H7 (cell line): ENCODE data around the gene TMEM167B. TPM values are rescaled to one million over a fixed set of nuclear protein-coding genes. Genes with fewer than 3 reads are reported as not detected.
"Not testable (repeated sequence)": the region's sequence is repeated elsewhere in the genome, so short reads cannot be mapped to it uniquely, and the experiment has no call there.

Source experiments
- DNase-seq: peaks from one replicate; pipeline ENCODE4 v3.0.0; 2012
- H3K27me3 ChIP-seq: 2 replicates; pipeline ENCODE4 v1.6.0; 2011; ENCODE audit warnings: mild to moderate bottlenecking, low read length; ENCODE audit not compliant: control insufficient read depth, insufficient read depth
- H3K36me3 ChIP-seq: replicated peaks from 2 replicates; pipeline ENCODE4 v1.5.1; 2011; ENCODE audit warnings: low read length; ENCODE audit not compliant: control insufficient read depth, insufficient read depth
- H3K4me3 ChIP-seq: 2 replicates; pipeline ENCODE4 v1.5.1; 2011; ENCODE audit warnings: low read depth, mild to moderate bottlenecking, control low read depth, low read length, moderate library complexity; ENCODE audit not compliant: insufficient read depth
- total RNA-seq: library from RNA; depleted of rRNA; stranded (reverse); fragments of >200 nt; shearing (Covaris generic); gene quantifications from 2 replicates; pipeline ENCODE4 v1.2.3, GENCODE V29; 2014; rRNA removed

Gene TMEM167B
- total RNA-seq: 21.6 and 26.3 TPM in 2 replicates

DNA sequence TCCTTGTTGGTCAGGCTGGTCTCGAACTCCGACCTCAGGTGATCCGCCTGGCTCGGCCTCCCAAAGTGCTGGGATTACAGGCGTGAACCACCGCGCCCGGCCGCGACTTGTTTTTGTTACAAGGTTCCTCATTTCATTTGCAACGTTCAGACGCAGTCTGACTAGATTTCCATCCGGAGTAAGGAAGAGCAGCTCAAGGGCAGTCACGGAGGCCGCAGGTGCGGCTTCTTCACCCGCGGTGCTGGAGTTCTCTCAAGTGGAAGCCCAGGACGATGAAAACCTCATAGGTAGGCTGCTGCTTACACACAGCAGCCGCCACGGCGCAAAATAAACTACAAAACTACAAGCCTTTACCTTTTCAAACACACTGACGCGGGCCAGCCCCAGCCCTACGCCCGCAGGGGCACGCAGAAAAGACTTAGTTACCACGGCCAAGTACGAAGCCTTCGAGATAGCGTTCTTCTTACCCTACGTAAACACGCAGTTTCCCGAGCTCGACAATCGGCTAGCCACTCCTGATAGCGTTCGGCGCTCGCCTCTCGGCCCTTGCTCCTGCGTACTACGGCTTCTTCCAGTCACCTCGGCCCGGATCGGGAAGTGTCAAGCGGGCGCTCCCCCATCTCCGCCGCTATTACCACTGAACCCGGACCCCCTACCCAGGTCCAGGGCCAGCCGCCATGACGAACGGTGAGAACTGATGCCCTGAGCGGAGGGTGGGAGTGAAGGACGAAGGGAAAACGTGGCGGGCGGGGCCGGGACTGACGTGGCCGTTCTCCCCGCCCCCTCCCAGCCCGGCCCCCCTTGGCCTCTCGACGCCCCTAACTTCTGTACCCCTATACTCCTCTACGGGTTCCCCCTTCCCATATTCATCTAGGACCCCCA is at the start of gene TMEM167B:
Gene TMEM167B, plus strand, starts transcription at position 569 of the 882 bp plus-strand sequence. Its CDS starts 109 bp downstream, at position 678.
- peak; percentile 90 for DNase-seq
- no peaks in the 10 kb centered on the region for H3K27me3 ChIP-seq

GRCh38 chr1:109040989-109041620 is 49.5 kb upstream of the TMEM167B start:
- Histone ChIP-seq H3K27me3 (no peaks in the 10 kb centered on the region; the same call in 1 of the 2 replicates), H3K36me3 (no peaks in the 10 kb centered on the region), H3K4me3 (peak overlapping the region; percentile 98)
- peak; percentile 75 for DNase-seq

More for the DNA sequence above, at the start of gene TMEM167B:
- H3K4me3 ChIP-seq: peak within 1 kb of the TSS; percentile 79
- no peaks in the 10 kb centered on the region; the same call in 1 of the 2 replicates for H3K36me3 ChIP-seq

- no peaks in the 10 kb centered on the region for H3K36me3 ChIP-seq
- H3K4me3 ChIP-seq: peak within 1 kb of the TSS; percentile 98
- no peaks in the 10 kb centered on the region; the same call in 1 of the 2 replicates for H3K27me3 ChIP-seq
- DNase-seq: peak; percentile 99
Observed at GRCh38 chr1:109041621-109042468, 48.7 kb upstream of the TMEM167B start, which contains the start of gene WDR47. WDR47 (minus strand) TSS chr1:109042102; CDS start chr1:109023512, 18,590 bp downstream.

- no peaks in the 10 kb centered on the region for H3K36me3 ChIP-seq
- H3K27me3 ChIP-seq: no peaks in the 10 kb centered on the region
- no peak overlapping the region for H3K4me3 ChIP-seq
- DNase-seq: no peak
Observed at GRCh38 chr1:109045595-109045994, 45.0 kb upstream of the TMEM167B start.

- DNase-seq: no peak
- Histone ChIP-seq H3K4me3 (no peak overlapping the region), H3K27me3 (no peaks in the 10 kb centered on the region)
Observed at GRCh38 chr1:109046671-109047070, 43.9 kb upstream of the TMEM167B start.

DNA sequence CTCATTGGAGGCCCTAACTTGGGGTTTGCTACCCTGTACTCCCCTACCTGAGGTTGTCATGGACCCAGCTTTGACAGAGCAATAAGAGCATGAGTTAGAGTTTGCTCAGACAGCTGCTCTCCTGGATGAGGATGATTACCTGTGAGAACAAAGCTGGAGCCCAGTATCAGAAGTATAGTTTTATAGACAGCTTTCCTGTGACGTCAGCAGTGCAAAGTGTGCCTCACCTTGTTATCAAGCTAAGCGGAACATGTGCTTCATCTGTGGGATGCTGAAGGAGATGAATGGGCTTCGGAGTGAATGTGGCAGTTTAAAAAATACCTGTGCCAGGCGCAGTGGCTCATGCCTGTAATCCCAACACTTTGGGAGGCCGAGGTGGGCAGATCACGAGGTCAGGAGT is 43.2 kb upstream of the TMEM167B start:
- no peak overlapping the region for H3K4me3 ChIP-seq
- H3K36me3 ChIP-seq: no peaks in the 10 kb centered on the region
- H3K27me3 ChIP-seq: no peaks in the 10 kb centered on the region
- DNase-seq: no peak

More at GRCh38 chr1:109046671-109047070, 43.9 kb upstream of the TMEM167B start:
- no peaks in the 10 kb centered on the region for H3K36me3 ChIP-seq

DNA sequence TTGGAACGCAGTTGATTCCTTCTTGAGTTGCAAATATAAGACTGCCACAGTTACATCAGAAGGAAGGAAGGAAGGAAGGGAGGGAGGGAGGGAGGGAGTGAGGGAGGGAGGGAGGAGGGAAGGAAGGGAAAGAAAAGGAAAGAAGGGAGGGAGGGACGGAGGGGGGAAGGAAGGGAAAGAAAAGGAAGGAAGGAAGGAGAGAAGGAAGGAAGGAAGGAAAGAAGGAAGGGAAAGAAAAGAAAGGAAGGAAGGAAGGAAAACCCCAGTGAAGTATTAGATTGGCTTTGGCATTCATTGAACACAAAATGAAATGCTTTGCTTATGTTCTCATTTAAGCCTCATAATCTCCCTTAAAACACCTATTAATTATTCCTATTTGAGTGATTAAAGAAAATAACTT is 42.2 kb upstream of the TMEM167B start:
- Histone ChIP-seq H3K36me3 (no peaks in the 10 kb centered on the region), H3K4me3 (no peak overlapping the region), H3K27me3 (no peaks in the 10 kb centered on the region)
- no peak for DNase-seq

- Histone ChIP-seq H3K4me3 (no peak overlapping the region), H3K27me3 (no peaks in the 10 kb centered on the region), H3K36me3 (no peaks in the 10 kb centered on the region)
- DNase-seq: no peak
Observed at GRCh38 chr1:109050228-109050995, 40.2 kb upstream of the TMEM167B start.

DNA sequence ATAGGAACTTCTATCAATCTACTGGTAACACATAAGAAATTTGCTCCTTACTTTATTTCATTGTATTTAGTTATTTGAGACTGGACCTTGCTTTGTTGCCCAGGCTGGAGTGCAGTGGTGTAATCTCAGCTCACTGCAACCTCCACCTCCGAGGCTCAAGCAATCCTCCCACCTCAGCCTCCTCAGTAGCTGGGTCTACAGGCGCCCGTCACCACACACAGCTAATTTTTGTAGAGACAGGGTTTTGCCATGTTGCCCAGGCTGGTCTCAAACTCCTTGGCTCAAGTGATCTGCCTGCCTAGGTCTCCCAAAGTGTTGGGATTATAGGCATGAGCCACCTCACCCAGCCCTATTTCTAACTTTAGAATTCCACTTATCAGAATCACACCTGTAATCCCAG is 38.4 kb upstream of the TMEM167B start:
- not testable (repeated sequence) for H3K4me3 ChIP-seq, H3K27me3 ChIP-seq, DNase-seq, H3K36me3 ChIP-seq

DNA sequence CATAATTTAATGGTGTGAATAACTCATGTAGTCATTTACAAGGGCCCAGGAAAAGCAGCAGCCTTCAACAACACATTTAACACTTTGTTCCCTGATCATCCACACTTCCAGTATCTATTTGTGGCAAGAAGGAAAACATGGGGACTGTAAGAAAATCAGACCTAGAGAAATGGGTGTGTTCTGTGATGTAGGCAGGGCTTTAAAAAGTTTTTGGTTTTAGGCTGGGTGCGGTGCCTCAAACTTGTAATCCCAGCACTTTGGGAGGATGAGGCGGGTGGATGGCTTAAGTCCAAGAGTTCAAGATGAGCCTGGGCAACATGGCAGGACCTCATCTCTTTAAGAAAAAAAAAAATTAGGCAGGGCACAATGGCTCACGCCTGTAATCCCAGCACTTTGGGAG is 34.5 kb upstream of the TMEM167B start:
- Histone ChIP-seq H3K36me3 (no peaks in the 10 kb centered on the region), H3K27me3 (no peaks in the 10 kb centered on the region), H3K4me3 (no peak overlapping the region)
- no peak for DNase-seq

- no peak for DNase-seq
- H3K27me3 ChIP-seq: no peaks in the 10 kb centered on the region
- no peak overlapping the region for H3K4me3 ChIP-seq
- H3K36me3 ChIP-seq: no peaks in the 10 kb centered on the region; the same call in 1 of the 2 replicates
Observed at GRCh38 chr1:109059026-109059425, 31.5 kb upstream of the TMEM167B start.

GRCh38 chr1:109060707-109061106 is 29.9 kb upstream of the TMEM167B start:
- DNase-seq: no peak
- Histone ChIP-seq H3K36me3 (peaks cover 2% of the 10 kb centered on the region), H3K4me3 (no peak overlapping the region), H3K27me3 (no peaks in the 10 kb centered on the region)

GRCh38 chr1:109061183-109061582 is 29.4 kb upstream of the TMEM167B start:
- DNase-seq: no peak
- Histone ChIP-seq H3K4me3 (no peak overlapping the region), H3K36me3 (peaks cover 2% of the 10 kb centered on the region), H3K27me3 (no peaks in the 10 kb centered on the region)
